HG03045 (cell line): ENCODE results near the gene BTBD9.

ENCODE experiments used
- ATAC-seq: cut with Tn5 transposase; IDR thresholded peaks from one replicate; pipeline ENCODE4 v1.9.1; 2021; ENCODE audit warnings: mild to moderate bottlenecking, moderate library complexity; ENCODE audit not compliant: unreplicated experiment

BTBD9 gene

GRCh38 chr6:38603496-38603895 is 36.2 kb downstream of the BTBD9 start:
- no peak for ATAC-seq

GRCh38 chr6:38599966-38600550 is 39.7 kb downstream of the BTBD9 start:
- ATAC-seq: no peak

GRCh38 chr6:38599261-38599660 is 40.5 kb downstream of the BTBD9 start:
- no peak for ATAC-seq

- ATAC-seq: no peak
These were observed 45.6 kb downstream of the BTBD9 start for GRCh38 chr6:38593998-38594665.

GRCh38 chr6:38593409-38593808 is 46.3 kb downstream of the BTBD9 start:
- no peak for ATAC-seq

GRCh38 chr6:38591439-38591838 is 48.3 kb downstream of the BTBD9 start:
- no peak for ATAC-seq

GRCh38 chr6:38589367-38589720 is 50.4 kb downstream of the BTBD9 start:
- no peak for ATAC-seq

- ATAC-seq: no peak
These were observed 50.9 kb downstream of the BTBD9 start for GRCh38 chr6:38588631-38589366.

GRCh38 chr6:38587766-38588362 is 51.9 kb downstream of the BTBD9 start:
- no peak for ATAC-seq

GRCh38 chr6:38586992-38587391 is 52.7 kb downstream of the BTBD9 start:
- ATAC-seq: no peak

- no peak for ATAC-seq
These were observed 55.0 kb downstream of the BTBD9 start for GRCh38 chr6:38584731-38585130.

GRCh38 chr6:38583523-38583922 is 56.2 kb downstream of the BTBD9 start:
- no peak for ATAC-seq

- no peak for ATAC-seq
These were observed 59.7 kb downstream of the BTBD9 start for GRCh38 chr6:38580030-38580429.

- no peak for ATAC-seq
These were observed 60.6 kb downstream of the BTBD9 start for GRCh38 chr6:38579010-38579628.

- no peak for ATAC-seq
These were observed 61.7 kb downstream of the BTBD9 start for GRCh38 chr6:38578075-38578474.

GRCh38 chr6:38577492-38577891 is 62.2 kb downstream of the BTBD9 start:
- no peak for ATAC-seq

GRCh38 chr6:38573801-38574395 is 65.8 kb downstream of the BTBD9 start:
- no peak for ATAC-seq

- ATAC-seq: no peak
These were observed 67.4 kb downstream of the BTBD9 start for GRCh38 chr6:38572186-38572813.

GRCh38 chr6:38571721-38572120 is 68.0 kb downstream of the BTBD9 start:
- ATAC-seq: no peak

GRCh38 chr6:38570750-38571149 is 69.0 kb downstream of the BTBD9 start:
- no peak for ATAC-seq

GRCh38 chr6:38567436-38567835 is 72.3 kb downstream of the BTBD9 start:
- no peak for ATAC-seq
